ENCODE results near the gene EPB41L4B. TPM values are rescaled to one million over a fixed set of nuclear protein-coding genes. Genes with fewer than 3 reads are reported as not detected.

The EPB41L4B gene
- total and polyA plus RNA-seq, 2 of the 13 experiments (the other 11 are each of a cell fraction or from before 2014, with no cell fraction given), result 17.6 to 22.1 TPM

GRCh38 chr9:109307380-109308240, 13.2 kb downstream of the EPB41L4B start (continued):
- TF ChIP-seq NONO (IDR thresholded peaks at IDR 0.05) (no peak), NONO (CRISPR knock-in tag; conservative IDR thresholded peaks at IDR 0.05) (peak; percentile 53), SRSF4 (IDR thresholded peaks at IDR 0.05; ENCODE audit: low read depth, low read length, poor library complexity, severe bottlenecking) (no peak), KLF12 (CRISPR knock-in tag; IDR thresholded peaks at IDR 0.05; ENCODE audit: borderline replicate concordance) (no peak), ZSCAN31 (CRISPR knock-in tag; IDR thresholded peaks at IDR 0.05; ENCODE audit: low read depth) (peak; percentile 72; the same call in 1 of the 2 replicates), KDM6A (CRISPR knock-in tag; IDR thresholded peaks at IDR 0.05; ENCODE audit: low read depth) (peak; percentile 88), SOX13 (IDR thresholded peaks at IDR 0.05) (no peak), SOX13 (CRISPR knock-in tag; conservative IDR thresholded peaks at IDR 0.05 in 1 of 2, IDR thresholded peaks at IDR 0.05 in 1 of 2) (peak in 1 of 2 experiments; percentile 83; a peak in 2 of 4 replicates), ZNF614 (CRISPR knock-in tag; IDR thresholded peaks at IDR 0.05; ENCODE audit: borderline replicate concordance) (peak; percentile 58; the same call in 1 of the 2 replicates), HNRNPL (IDR thresholded peaks at IDR 0.05; ENCODE audit: low read depth, low read length) (peak; percentile 74), CENPT (CRISPR knock-in tag; IDR thresholded peaks at IDR 0.05; ENCODE audit: low read depth) (no peak), ARID3A (IDR thresholded peaks at IDR 0.05; ENCODE audit: low read depth, low read length) (peak; percentile 58; the same call in 1 of the 2 replicates), EEA1 (CRISPR knock-in tag; IDR thresholded peaks at IDR 0.05; ENCODE audit: borderline replicate concordance) (no peak), FOSL2 (CRISPR knock-in tag; IDR thresholded peaks at IDR 0.05) (peak; percentile 81), SKI (IDR thresholded peaks at IDR 0.05; ENCODE audit: partially characterized antibody) (peak; percentile 62), HOXA3 (CRISPR knock-in tag; IDR thresholded peaks at IDR 0.05) (peak; percentile 81), ZNF331 (CRISPR knock-in tag; IDR thresholded peaks at IDR 0.05) (peak; percentile 86), YEATS4 (CRISPR knock-in tag; IDR thresholded peaks at IDR 0.05; ENCODE audit: borderline replicate concordance) (peak; percentile 43; the same call in 1 of the 2 replicates)
- TF ChIP-seq, protein P1, sequence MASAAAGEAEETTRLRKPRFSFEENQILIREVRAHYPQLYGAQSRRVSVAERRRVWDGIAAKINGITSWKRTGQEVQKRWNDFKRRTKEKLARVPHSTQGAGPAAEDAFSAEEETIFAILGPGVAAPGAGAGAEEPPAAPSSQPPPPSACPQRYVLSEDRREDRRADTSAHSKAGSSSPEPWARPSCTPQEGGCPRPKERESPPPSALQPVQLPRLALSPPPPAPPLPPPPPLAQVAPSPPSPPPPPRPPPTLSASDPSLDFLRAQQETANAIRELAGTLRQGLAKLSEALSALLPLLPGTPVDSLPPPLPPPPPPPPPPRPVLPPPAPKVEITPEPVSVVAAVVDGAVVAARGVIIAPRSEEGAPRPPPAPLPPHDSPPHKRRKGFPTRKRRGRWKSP (CRISPR knock-in tag; IDR thresholded peaks at IDR 0.05), result 0 out of 2 replicates have a peak, but pooled peaks have one; percentile 52
- TF ChIP-seq, protein P2, sequence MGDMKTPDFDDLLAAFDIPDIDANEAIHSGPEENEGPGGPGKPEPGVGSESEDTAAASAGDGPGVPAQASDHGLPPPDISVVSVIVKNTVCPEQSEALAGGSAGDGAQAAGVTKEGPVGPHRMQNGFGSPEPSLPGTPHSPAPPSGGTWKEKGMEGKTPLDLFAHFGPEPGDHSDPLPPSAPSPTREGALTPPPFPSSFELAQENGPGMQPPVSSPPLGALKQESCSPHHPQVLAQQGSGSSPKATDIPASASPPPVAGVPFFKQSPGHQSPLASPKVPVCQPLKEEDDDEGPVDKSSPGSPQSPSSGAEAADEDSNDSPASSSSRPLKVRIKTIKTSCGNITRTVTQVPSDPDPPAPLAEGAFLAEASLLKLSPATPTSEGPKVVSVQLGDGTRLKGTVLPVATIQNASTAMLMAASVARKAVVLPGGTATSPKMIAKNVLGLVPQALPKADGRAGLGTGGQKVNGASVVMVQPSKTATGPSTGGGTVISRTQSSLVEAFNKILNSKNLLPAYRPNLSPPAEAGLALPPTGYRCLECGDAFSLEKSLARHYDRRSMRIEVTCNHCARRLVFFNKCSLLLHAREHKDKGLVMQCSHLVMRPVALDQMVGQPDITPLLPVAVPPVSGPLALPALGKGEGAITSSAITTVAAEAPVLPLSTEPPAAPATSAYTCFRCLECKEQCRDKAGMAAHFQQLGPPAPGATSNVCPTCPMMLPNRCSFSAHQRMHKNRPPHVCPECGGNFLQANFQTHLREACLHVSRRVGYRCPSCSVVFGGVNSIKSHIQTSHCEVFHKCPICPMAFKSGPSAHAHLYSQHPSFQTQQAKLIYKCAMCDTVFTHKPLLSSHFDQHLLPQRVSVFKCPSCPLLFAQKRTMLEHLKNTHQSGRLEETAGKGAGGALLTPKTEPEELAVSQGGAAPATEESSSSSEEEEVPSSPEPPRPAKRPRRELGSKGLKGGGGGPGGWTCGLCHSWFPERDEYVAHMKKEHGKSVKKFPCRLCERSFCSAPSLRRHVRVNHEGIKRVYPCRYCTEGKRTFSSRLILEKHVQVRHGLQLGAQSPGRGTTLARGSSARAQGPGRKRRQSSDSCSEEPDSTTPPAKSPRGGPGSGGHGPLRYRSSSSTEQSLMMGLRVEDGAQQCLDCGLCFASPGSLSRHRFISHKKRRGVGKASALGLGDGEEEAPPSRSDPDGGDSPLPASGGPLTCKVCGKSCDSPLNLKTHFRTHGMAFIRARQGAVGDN (CRISPR knock-in tag; IDR thresholded peaks at IDR 0.05), result peak; percentile 72

Measured in HepG2 (cell line).